A673 (cell line): ENCODE results near the gene NIM1K. TPM values are rescaled to one million over a fixed set of nuclear protein-coding genes. Genes with fewer than 3 reads are reported as not detected.

Experiments
- BruUV-seq: library from RNA; stranded (reverse); fragments of 400-500 nt; replicated peaks from 2 replicates; lab custom pipeline; 2021; lab: Mats Ljungman, UMichigan
- CTCF ChIA-PET: fragments of 300-600 bp; sonication (Branson Sonifier 250); formaldehyde crosslinking; loops from one replicate; lab custom pipeline; 2022; ENCODE audit warnings: antibody characterized with exemption; lab: Charles Lee
- POLR2A ChIA-PET: fragments of 300-600 bp; sonication (Branson Sonifier 250); formaldehyde crosslinking; loops from one replicate; lab custom pipeline; 2022; ENCODE audit warnings: antibody characterized with exemption; ENCODE audit not compliant: low non-redundant PET; lab: Charles Lee
- DNase-seq: peaks from one replicate; pipeline ENCODE4 v3.0.0-alpha.2; 2015; ENCODE audit warnings: low spot score
- H3K27ac ChIP-seq: fragments of 200-600 bp; sonication (generic); 2 replicates; pipeline ENCODE4 v1.5.1; 2016; ENCODE audit warnings: mixed run types, low read depth, mild to moderate bottlenecking, mixed read lengths, antibody characterized with exemption, low read length; ENCODE audit not compliant: poor library complexity, severe bottlenecking
- H3K27me3 ChIP-seq: fragments of 200-600 bp; sonication (generic); replicated peaks from 2 replicates; pipeline ENCODE4 v1.6.1; 2017; ENCODE audit warnings: mixed run types, low read depth, mild to moderate bottlenecking, mixed read lengths, antibody characterized with exemption, low read length; ENCODE audit not compliant: insufficient read depth, poor library complexity
- H3K36me3 ChIP-seq: fragments of 200-600 bp; sonication (generic); 2 replicates; pipeline ENCODE4 v1.6.1; 2016; ENCODE audit warnings: mixed run types, mild to moderate bottlenecking, mixed read lengths, antibody characterized with exemption, low read length; ENCODE audit not compliant: insufficient read depth, poor library complexity, severe bottlenecking
- H3K4me1 ChIP-seq: fragments of 200-600 bp; sonication (generic); 2 replicates; pipeline ENCODE4 v1.6.1; 2017; ENCODE audit warnings: mixed run types, mild to moderate bottlenecking, mixed read lengths, antibody characterized with exemption, low read length; ENCODE audit not compliant: insufficient read depth, poor library complexity, severe bottlenecking
- H3K4me3 ChIP-seq: fragments of 200-600 bp; sonication (generic); 2 replicates; pipeline ENCODE4 v1.5.1; 2016; ENCODE audit warnings: low read depth, mixed run types, mild to moderate bottlenecking, mixed read lengths, low read length; ENCODE audit not compliant: poor library complexity, severe bottlenecking
- H3K9me3 ChIP-seq: fragments of 200-600 bp; sonication (generic); 2 replicates; pipeline ENCODE4 v1.6.1; 2016; ENCODE audit warnings: mixed run types, low read depth, mild to moderate bottlenecking, mixed read lengths, antibody characterized with exemption, low read length; ENCODE audit not compliant: poor library complexity, severe bottlenecking
- EZH2 ChIP-seq: fragments of 200-600 bp; sonication (generic); IDR thresholded peaks from 2 replicates; pipeline ENCODE4 v1.6.1; 2017; ENCODE audit warnings: borderline replicate concordance, low read depth, mild to moderate bottlenecking, mixed read lengths, antibody characterized with exemption, low read length; ENCODE audit not compliant: poor library complexity, severe bottlenecking
- intact Hi-C: fragments of 100-400 bp; cut with micrococcal nuclease; formaldehyde crosslinking; loops from one replicate; pipeline ENCODE4 v1.10.0; 2022; ENCODE audit not compliant: unreplicated experiment
- total RNA-seq: library from RNA; stranded (reverse); gene quantifications from 2 replicates; pipeline ENCODE4 v1.2.3, GENCODE V29; 2021
- TF ChIP-seq, protein P1 (sequence below): fragments of 300-800, 200-600 bp; sonication (generic); conservative IDR thresholded peaks from 2 replicates; pipeline ENCODE4 v1.5.1; 2017; ENCODE audit warnings: low read depth, mild to moderate bottlenecking, antibody characterized with exemption, low read length, moderate library complexity, mixed read lengths

Gene NIM1K
- total RNA-seq, 1 experiment from 2014 or later, result 0.41 TPM

GRCh38 chr5:43171451-43171850, 20.6 kb upstream of the NIM1K start:
- Histone ChIP-seq H3K4me1 (no peaks in the 10 kb centered on the region), H3K4me3 (no peak overlapping the region), H3K9me3 (no peaks in the 10 kb centered on the region), H3K27ac (no peak overlapping the region), H3K36me3 (peaks cover 41% of the 10 kb centered on the region), H3K27me3 (no peaks in the 10 kb centered on the region)
- no TSS peak for BruUV-seq
- TF ChIP-seq EZH2, result no peak
- TF ChIP-seq, protein P1, sequence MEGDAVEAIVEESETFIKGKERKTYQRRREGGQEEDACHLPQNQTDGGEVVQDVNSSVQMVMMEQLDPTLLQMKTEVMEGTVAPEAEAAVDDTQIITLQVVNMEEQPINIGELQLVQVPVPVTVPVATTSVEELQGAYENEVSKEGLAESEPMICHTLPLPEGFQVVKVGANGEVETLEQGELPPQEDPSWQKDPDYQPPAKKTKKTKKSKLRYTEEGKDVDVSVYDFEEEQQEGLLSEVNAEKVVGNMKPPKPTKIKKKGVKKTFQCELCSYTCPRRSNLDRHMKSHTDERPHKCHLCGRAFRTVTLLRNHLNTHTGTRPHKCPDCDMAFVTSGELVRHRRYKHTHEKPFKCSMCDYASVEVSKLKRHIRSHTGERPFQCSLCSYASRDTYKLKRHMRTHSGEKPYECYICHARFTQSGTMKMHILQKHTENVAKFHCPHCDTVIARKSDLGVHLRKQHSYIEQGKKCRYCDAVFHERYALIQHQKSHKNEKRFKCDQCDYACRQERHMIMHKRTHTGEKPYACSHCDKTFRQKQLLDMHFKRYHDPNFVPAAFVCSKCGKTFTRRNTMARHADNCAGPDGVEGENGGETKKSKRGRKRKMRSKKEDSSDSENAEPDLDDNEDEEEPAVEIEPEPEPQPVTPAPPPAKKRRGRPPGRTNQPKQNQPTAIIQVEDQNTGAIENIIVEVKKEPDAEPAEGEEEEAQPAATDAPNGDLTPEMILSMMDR, result no peak
- ChIA-PET CTCF (no interaction called here), POLR2A (no interaction called here)
- intact Hi-C loops, result no loop called here
- DNase-seq, result no peak

DNA sequence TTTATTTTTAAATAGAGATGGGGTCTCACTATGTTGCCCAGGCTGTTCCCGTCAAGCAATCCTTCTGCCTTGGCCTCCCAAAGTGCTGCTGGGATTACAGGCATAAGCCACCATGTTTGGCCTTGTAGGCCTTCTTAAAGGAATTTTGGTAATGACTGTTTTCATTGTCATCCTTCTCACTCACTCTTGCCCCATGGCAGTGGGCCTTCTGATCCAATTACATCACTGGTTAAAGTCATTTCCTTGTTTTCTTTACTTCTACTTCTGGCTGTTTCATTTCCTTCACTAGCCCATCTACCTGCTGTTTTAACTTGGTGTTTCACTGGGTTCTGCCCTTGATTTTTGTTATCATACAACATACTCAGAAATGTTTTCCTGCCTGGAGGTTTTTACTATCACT, 20.1 kb upstream of the NIM1K start:
- no TSS peak for BruUV-seq
- CTCF ChIA-PET, result no interaction called here
- Histone ChIP-seq H3K9me3 (no peaks in the 10 kb centered on the region), H3K4me3 (no peak overlapping the region), H3K36me3 (peaks cover 41% of the 10 kb centered on the region), H3K4me1 (no peaks in the 10 kb centered on the region), H3K27me3 (no peaks in the 10 kb centered on the region), H3K27ac (no peak overlapping the region)
- POLR2A ChIA-PET, result no interaction called here
- no peak for TF ChIP-seq EZH2
- TF ChIP-seq, protein P1, result no peak
- no peak for DNase-seq
- intact Hi-C loops, result no loop called here

DNA sequence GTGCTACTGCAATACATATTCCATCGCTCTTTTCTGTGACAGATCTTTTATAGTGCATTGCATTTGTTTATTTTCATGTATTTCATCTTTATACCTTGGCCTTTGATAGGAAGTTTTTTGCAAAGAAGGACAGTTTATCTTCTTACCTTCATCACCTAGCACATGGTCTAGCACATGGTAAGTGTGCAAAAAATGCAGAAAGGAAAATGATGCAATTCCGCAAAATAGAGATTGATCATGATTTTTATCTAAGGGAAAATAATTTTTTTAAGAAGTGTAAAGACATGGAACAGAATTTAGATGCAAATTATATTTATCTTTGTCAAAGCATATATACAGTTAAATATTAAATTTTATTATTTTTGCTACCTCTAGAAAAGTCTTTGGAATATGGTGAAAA, 19.2 kb upstream of the NIM1K start:
- TF ChIP-seq, protein P1, result no peak
- no peak for TF ChIP-seq EZH2
- no peaks in the 10 kb centered on the region for H3K9me3 ChIP-seq
- no peak overlapping the region for H3K4me3 ChIP-seq
- peaks cover 35% of the 10 kb centered on the region for H3K36me3 ChIP-seq
- DNase-seq, result no peak
- H3K4me1 ChIP-seq, result no peaks in the 10 kb centered on the region
- intact Hi-C loops, result no loop called here
- H3K27ac ChIP-seq, result no peak overlapping the region
- ChIA-PET POLR2A (no interaction called here), CTCF (no interaction called here)
- no TSS peak for BruUV-seq
- H3K27me3 ChIP-seq, result no peaks in the 10 kb centered on the region
